H9 (cell line): Measurements from ENCODE around the gene SPSB3. TPM values are rescaled to one million over a fixed set of nuclear protein-coding genes. Genes with fewer than 3 reads are reported as not detected.
A peak's percentile ranks its signal among the peaks of the same experiment; 100 is the strongest.

Experiments
- DNase-seq: peaks from one replicate; pipeline ENCODE4 v3.0.0-alpha.2; 2017
- H2AFZ ChIP-seq: one replicate; pipeline ENCODE4 v1.6.1; 2013; ENCODE audit warnings: mild to moderate bottlenecking, low read length, control low read depth, moderate library complexity
- H2AK5ac ChIP-seq: 2 replicates; pipeline ENCODE4 v1.6.1; 2013; ENCODE audit warnings: low read length, control low read depth, mixed read lengths; ENCODE audit not compliant: insufficient read length
- H2BK120ac ChIP-seq: one replicate; pipeline ENCODE4 v1.6.1; 2013; ENCODE audit warnings: low read depth, mild to moderate bottlenecking, low read length, control low read depth, inconsistent platforms; ENCODE audit not compliant: poor library complexity, severe bottlenecking
- H2BK12ac ChIP-seq: 2 replicates; pipeline ENCODE4 v1.6.1; 2013; ENCODE audit warnings: low read length, control low read depth, mixed read lengths, low read depth; ENCODE audit not compliant: insufficient read length
- H2BK15ac ChIP-seq: 2 replicates; pipeline ENCODE4 v1.6.1; 2013; ENCODE audit warnings: low read depth, low read length, control low read depth
- H2BK20ac ChIP-seq: one replicate; pipeline ENCODE4 v1.6.1; 2013; ENCODE audit warnings: low read depth, mild to moderate bottlenecking, low read length, control low read depth, inconsistent platforms; ENCODE audit not compliant: poor library complexity, severe bottlenecking
- H2BK5ac ChIP-seq: 2 replicates; pipeline ENCODE4 v1.6.1; 2013; ENCODE audit warnings: low read length, control low read depth, mixed read lengths; ENCODE audit not compliant: insufficient read length
- H3K14ac ChIP-seq: 2 replicates; pipeline ENCODE4 v1.6.1; 2013; ENCODE audit warnings: low read length, control low read depth; ENCODE audit not compliant: insufficient read depth
- H3K18ac ChIP-seq: 2 replicates; pipeline ENCODE4 v1.6.1; 2013; ENCODE audit warnings: low read depth, mild to moderate bottlenecking, mixed read lengths, low read length, control low read depth; ENCODE audit not compliant: insufficient read length
- H3K23ac ChIP-seq: 2 replicates; pipeline ENCODE4 v1.6.1; 2013; ENCODE audit warnings: low read length, control low read depth, mixed read lengths, low read depth; ENCODE audit not compliant: insufficient read length
- H3K23me2 ChIP-seq: 2 replicates; pipeline ENCODE4 v1.6.1; 2013; ENCODE audit warnings: low read depth, mild to moderate bottlenecking, mixed read lengths, low read length, control low read depth; ENCODE audit not compliant: insufficient read length, poor library complexity, severe bottlenecking
- H3K27ac ChIP-seq: 2 replicates; pipeline ENCODE4 v1.5.1; 2013; ENCODE audit warnings: low read length, control low read depth, mixed read lengths, low read depth; ENCODE audit not compliant: insufficient read length
- H3K27me3 ChIP-seq: 2 replicates; pipeline ENCODE4 v1.6.1; 2013; ENCODE audit warnings: low read length, control low read depth, inconsistent platforms; ENCODE audit not compliant: insufficient read depth
- H3K4ac ChIP-seq: 2 replicates; pipeline ENCODE4 v1.6.1; 2013; ENCODE audit warnings: low read depth, mild to moderate bottlenecking, control low read depth, inconsistent platforms, low read length, moderate library complexity
- H3K4me1 ChIP-seq: 2 replicates; pipeline ENCODE4 v1.6.1; 2013; ENCODE audit warnings: low read length, control low read depth, inconsistent platforms; ENCODE audit not compliant: insufficient read depth
- H3K4me2 ChIP-seq: 2 replicates; pipeline ENCODE4 v1.6.1; 2013; ENCODE audit warnings: low read length, control low read depth, mixed read lengths; ENCODE audit not compliant: insufficient read length, insufficient read depth
- H3K56ac ChIP-seq: 2 replicates; pipeline ENCODE4 v1.6.1; 2013; ENCODE audit warnings: low read depth, mild to moderate bottlenecking, mixed read lengths, low read length, control low read depth; ENCODE audit not compliant: insufficient read length
- H3K79me1 ChIP-seq: 2 replicates; pipeline ENCODE4 v1.6.1; 2013; ENCODE audit warnings: low read depth, mild to moderate bottlenecking, moderate library complexity, low read length, control low read depth, inconsistent platforms; ENCODE audit not compliant: insufficient read depth, poor library complexity, severe bottlenecking
- H3K79me2 ChIP-seq: 2 replicates; pipeline ENCODE4 v1.6.1; 2013; ENCODE audit warnings: low read length, control low read depth, inconsistent platforms; ENCODE audit not compliant: insufficient read depth
- H3K9ac ChIP-seq: 2 replicates; pipeline ENCODE4 v1.6.1; 2013; ENCODE audit warnings: low read length, control low read depth, mixed read lengths; ENCODE audit not compliant: insufficient read length; ENCODE audit errors: extremely low read depth
- H3K9me3 ChIP-seq: one replicate; pipeline ENCODE4 v1.6.1; 2013; ENCODE audit warnings: low read depth, low read length, inconsistent platforms; ENCODE audit not compliant: control insufficient read depth
- H3T11ph ChIP-seq: one replicate; pipeline ENCODE4 v1.6.1; 2013; ENCODE audit warnings: mild to moderate bottlenecking, low read length, control low read depth, inconsistent platforms
- H4K20me1 ChIP-seq: one replicate; pipeline ENCODE4 v1.6.1; 2013; ENCODE audit not compliant: control insufficient read depth, insufficient read length, insufficient read depth
- H4K5ac ChIP-seq: 2 replicates; pipeline ENCODE4 v1.6.1; 2013; ENCODE audit warnings: low read depth, mild to moderate bottlenecking, mixed read lengths, low read length, control low read depth; ENCODE audit not compliant: insufficient read length
- H4K8ac ChIP-seq: replicated peaks from 2 replicates; pipeline ENCODE4 v1.6.1; 2013; ENCODE audit warnings: low read length, control low read depth, mixed read lengths, low read depth; ENCODE audit not compliant: insufficient read length
- H4K91ac ChIP-seq: 2 replicates; pipeline ENCODE4 v1.6.1; 2013; ENCODE audit warnings: low read depth, mild to moderate bottlenecking, moderate library complexity, mixed read lengths, low read length, control low read depth; ENCODE audit not compliant: insufficient read length
- H3K27ac Mint-ChIP-seq, 3 experiments: 2 replicates in 2 of 3; 3 replicates in 1 of 3; pipeline ENCODE4 v1.8.0; 2020 to 2021; ENCODE audit warnings: mixed read lengths in 3 of 3, mild to moderate bottlenecking in 1 of 3, moderate library complexity in 1 of 3
- H3K27me3 Mint-ChIP-seq: 2 replicates; pipeline ENCODE4 v1.8.0; 2021; ENCODE audit warnings: low read depth, mild to moderate bottlenecking, moderate library complexity, mixed read lengths
- H3K36me3 Mint-ChIP-seq, 3 experiments: 2 replicates in 2 of 3; 3 replicates in 1 of 3; pipeline ENCODE4 v1.8.0; 2020 to 2021; ENCODE audit warnings: low read depth in 3 of 3, mixed read lengths in 3 of 3; ENCODE audit not compliant: insufficient read depth in 1 of 3
- H3K4me1 Mint-ChIP-seq, 2 experiments: 2 replicates each; pipeline ENCODE4 v1.8.0; 2020; ENCODE audit warnings: mixed read lengths in 2 of 2
- H3K4me3 Mint-ChIP-seq, 2 experiments: 2 replicates in 1 of 2; 3 replicates in 1 of 2; pipeline ENCODE4 v1.8.0; 2020 to 2021; ENCODE audit warnings: mild to moderate bottlenecking in 2 of 2, mixed read lengths in 2 of 2, moderate library complexity in 1 of 2
- H3K9me3 Mint-ChIP-seq, 2 experiments: 2 replicates in 1 of 2; 3 replicates in 1 of 2; pipeline ENCODE4 v1.8.0; 2020; ENCODE audit warnings: mild to moderate bottlenecking in 2 of 2, mixed read lengths in 2 of 2, moderate library complexity in 1 of 2
- CTCF ChIP-seq: fragments of 200-600 bp; sonication (generic); conservative IDR thresholded peaks from 3 replicates; pipeline ENCODE4 v1.8.0; 2021; ENCODE audit warnings: antibody characterized with exemption, mild to moderate bottlenecking
- WGBS: extraction: QIAGEN DNeasy Blood & Tissue Kit; methylation state at CpG from one replicate; pipeline ENCODE4 v1.1.7; 2013; ENCODE audit warnings: missing lambda C conversion rate, low lambda C conversion rate, mixed read lengths; ENCODE audit not compliant: insufficient read length; ENCODE audit errors: extremely low coverage; 5-methylcytosine and 5-hydroxymethylcytosine counted together
- total RNA-seq: library from RNA; stranded (reverse); gene quantifications from 2 replicates; pipeline ENCODE4 v1.2.1, GENCODE V29; 2021

Gene SPSB3
- total RNA-seq, 1 experiment from 2014 or later = 19.9 TPM

- Histone ChIP-seq H3K27ac (no peak overlapping the region), H2BK15ac (no peak overlapping the region), H2BK120ac (no peak overlapping the region), H3K18ac (no peak overlapping the region), H3K23ac (no peak overlapping the region), H4K8ac (no peak overlapping the region), H2BK12ac (no peak overlapping the region), H3K56ac (no peak overlapping the region), H4K5ac (no peak overlapping the region), H2AK5ac (no peak overlapping the region), H3K14ac (no peak overlapping the region), H2AFZ (no peak overlapping the region), H2BK20ac (no peak overlapping the region), H3K4me1 (no peaks in the 10 kb centered on the region), H2BK5ac (no peak overlapping the region), H4K20me1 (no peaks in the 10 kb centered on the region), H4K91ac (no peak overlapping the region), H3T11ph (no peak overlapping the region), H3K79me1 (peaks cover 5% of the 10 kb centered on the region), H3K27me3 (no peaks in the 10 kb centered on the region), H3K9me3 (no peaks in the 10 kb centered on the region), H3K4me2 (peak overlapping the region; percentile 64), H3K9ac (no peak overlapping the region), H3K23me2 (peaks cover 9% of the 10 kb centered on the region), H3K4ac (no peak overlapping the region), H3K79me2 (no peaks in the 10 kb centered on the region; the same call in 1 of the 2 replicates)
- WGBS = no CpG with 5 or more reads among the region's 7 CpGs
- DNase-seq = no peak
- Mint-ChIP-seq H3K27me3 (no peaks in the 10 kb centered on the region; the same call in 1 of the 2 replicates), H3K27ac (no peak overlapping the region), H3K4me3 (peak overlapping the region; percentile 95 to 98; a peak in 3 of 5 replicates), H3K9me3 (no peaks in the 10 kb centered on the region), H3K36me3 (peaks cover 9 to 40% (median 19%) of the 10 kb centered on the region in 3 experiments; a peak in 6 of 7 replicates), H3K4me1 (peaks cover 3 to 19% of the 10 kb centered on the region in 2 experiments)
- TF ChIP-seq CTCF = no peak
These were observed 8.0 kb downstream of the SPSB3 start for GRCh38 chr16:1774448-1774780.
